Suprapubic skin (tissue), 4 donors: ENCODE results near the gene SMC5. TPM values are rescaled to one million over a fixed set of nuclear protein-coding genes. Genes with fewer than 3 reads are reported as not detected.

Source experiments
- DNase-seq, 2 donors: peaks; one replicate each; pipeline ENCODE4 v3.0.0-alpha.2; 2019; ENCODE audit warnings: low spot score in 2 of 2
- H3K27ac ChIP-seq: fragments of 200-600 bp; sonication (generic); one replicate; pipeline ENCODE4 v1.5.1; 2019
- H3K27me3 ChIP-seq: fragments of 200-600 bp; sonication (generic); one replicate; pipeline ENCODE4 v1.5.1; 2019
- H3K36me3 ChIP-seq: fragments of 200-600 bp; sonication (generic); one replicate; pipeline ENCODE4 v1.5.1; 2019
- H3K4me1 ChIP-seq: fragments of 200-600 bp; sonication (generic); one replicate; pipeline ENCODE4 v1.5.1; 2019
- H3K4me3 ChIP-seq: fragments of 200-600 bp; sonication (generic); one replicate; pipeline ENCODE4 v1.5.1; 2019; ENCODE audit warnings: mild to moderate bottlenecking
- H3K9me3 ChIP-seq: fragments of 200-600 bp; sonication (generic); one replicate; pipeline ENCODE4 v1.5.1; 2019
- CTCF ChIP-seq, 2 donors: fragments of 200-600 bp in 1 of 2; fragments of 450-650 bp in 1 of 2; sonication (generic) in 1 of 2; IDR thresholded peaks; one replicate each; pipeline ENCODE4 v1.5.1; 2016 to 2019; ENCODE audit warnings: antibody characterized with exemption in 2 of 2, mild to moderate bottlenecking in 1 of 2, moderate library complexity in 1 of 2
- EP300 ChIP-seq: sonication (generic); formaldehyde crosslinking; IDR thresholded peaks from one replicate; pipeline ENCODE4 v1.6.1; 2017; ENCODE audit warnings: antibody characterized with exemption
- POLR2A ChIP-seq, 2 donors: fragments of 450-650 bp; IDR thresholded peaks; one replicate each; pipeline ENCODE4 v1.6.1; 2017; ENCODE audit warnings: antibody characterized with exemption in 2 of 2, mild to moderate bottlenecking in 2 of 2, moderate library complexity in 2 of 2
- POLR2AphosphoS5 ChIP-seq, 3 donors: sonication (generic); formaldehyde crosslinking; IDR thresholded peaks; one replicate each; pipeline ENCODE4 v1.6.1; 2017; ENCODE audit warnings: antibody characterized with exemption in 3 of 3
- WGBS: methylation state at CpG from one replicate; pipeline ENCODE4 v1.1.5; 2018; 5-methylcytosine and 5-hydroxymethylcytosine counted together
- total RNA-seq, 4 donors: library from RNA; depleted of rRNA; stranded (reverse); fragments of >200 nt; gene quantifications; one replicate each; pipeline ENCODE4 v1.1.0, GENCODE V29; 2016

The SMC5 gene
- total RNA-seq, 4 donors from 2014 or later: 23.8 to 40.6 (median 27.3) TPM

GRCh38 chr9:70385426-70385825 lies 126.6 kb downstream of the SMC5 start:
- H3K4me1 ChIP-seq: peaks cover 12% of the 10 kb centered on the region
- WGBS: 62% methylated on average over 3 of the region's 3 CpGs
- H3K27ac ChIP-seq: no peak overlapping the region
- H3K4me3 ChIP-seq: no peak overlapping the region
- H3K27me3 ChIP-seq: no peaks in the 10 kb centered on the region
- DNase-seq: no peak
- peaks cover 33% of the 10 kb centered on the region for H3K36me3 ChIP-seq
- TF ChIP-seq POLR2AphosphoS5 (IDR thresholded peaks at IDR 0.05) (no peak), CTCF (IDR thresholded peaks at IDR 0.05) (no peak), EP300 (no peak), POLR2A (IDR thresholded peaks at IDR 0.05) (no peak)
- no peaks in the 10 kb centered on the region for H3K9me3 ChIP-seq

GRCh38 chr9:70387663-70388062 lies 128.9 kb downstream of the SMC5 start:
- DNase-seq: no peak
- Histone ChIP-seq H3K4me3 (no peak overlapping the region), H3K27ac (no peak overlapping the region), H3K4me1 (peaks cover 34% of the 10 kb centered on the region), H3K9me3 (no peaks in the 10 kb centered on the region), H3K27me3 (no peaks in the 10 kb centered on the region), H3K36me3 (peaks cover 33% of the 10 kb centered on the region)
- 91% methylated on average over 23 of the region's 23 CpGs for WGBS
- TF ChIP-seq POLR2AphosphoS5 (IDR thresholded peaks at IDR 0.05) (no peak), EP300 (no peak), POLR2A (IDR thresholded peaks at IDR 0.05) (no peak), CTCF (IDR thresholded peaks at IDR 0.05) (no peak)

DNA sequence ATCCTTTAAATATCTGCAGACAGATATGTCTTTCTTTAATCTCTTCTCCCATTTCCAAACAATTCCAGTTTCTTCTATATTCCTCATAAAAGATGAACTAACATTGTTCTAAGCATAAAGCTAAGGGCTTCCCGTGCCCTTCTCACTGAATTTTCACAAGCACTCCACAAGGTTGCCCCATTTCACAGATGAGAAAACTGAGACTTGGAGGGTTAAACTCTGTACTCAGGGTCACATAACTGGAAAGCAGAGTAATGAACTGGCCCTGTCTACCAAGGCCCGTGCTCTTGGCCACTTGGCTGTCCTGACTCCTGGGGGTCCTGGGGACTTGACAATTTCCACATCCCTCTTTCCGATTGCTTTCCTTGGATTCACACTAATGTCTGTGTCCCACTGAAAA lies 130.4 kb downstream of the SMC5 start:
- Histone ChIP-seq H3K4me3 (no peak overlapping the region), H3K9me3 (no peaks in the 10 kb centered on the region), H3K4me1 (peaks cover 48% of the 10 kb centered on the region)

GRCh38 chr9:70389621-70390266 lies 131.0 kb downstream of the SMC5 start:
- Histone ChIP-seq H3K36me3 (peaks cover 26% of the 10 kb centered on the region), H3K4me3 (no peak overlapping the region), H3K4me1 (peaks cover 52% of the 10 kb centered on the region), H3K27me3 (no peaks in the 10 kb centered on the region), H3K9me3 (no peaks in the 10 kb centered on the region), H3K27ac (no peak overlapping the region)
- no peak for DNase-seq
- TF ChIP-seq EP300 (no peak), CTCF (IDR thresholded peaks at IDR 0.05) (no peak), POLR2A (IDR thresholded peaks at IDR 0.05) (no peak), POLR2AphosphoS5 (IDR thresholded peaks at IDR 0.05) (no peak)
- 51% methylated on average over 10 of the region's 10 CpGs for WGBS

More for the DNA sequence above, 130.4 kb downstream of the SMC5 start:
- Histone ChIP-seq H3K27me3 (no peaks in the 10 kb centered on the region), H3K36me3 (peaks cover 29% of the 10 kb centered on the region), H3K27ac (no peak overlapping the region)
- no peak for DNase-seq
- 84% methylated on average over 3 of the region's 3 CpGs for WGBS
- TF ChIP-seq POLR2A (IDR thresholded peaks at IDR 0.05) (no peak), EP300 (no peak), CTCF (IDR thresholded peaks at IDR 0.05) (no peak)

- Histone ChIP-seq H3K4me1 (peaks cover 62% of the 10 kb centered on the region), H3K27me3 (no peaks in the 10 kb centered on the region), H3K36me3 (peaks cover 19% of the 10 kb centered on the region), H3K27ac (no peak overlapping the region), H3K9me3 (no peaks in the 10 kb centered on the region), H3K4me3 (no peak overlapping the region)
- no peak for DNase-seq
- WGBS: 66% methylated on average over 2 of the region's 2 CpGs
- no peak for TF ChIP-seq CTCF (IDR thresholded peaks at IDR 0.05)
- no peak for TF ChIP-seq EP300
- TF ChIP-seq POLR2AphosphoS5 (IDR thresholded peaks at IDR 0.05): no peak
- TF ChIP-seq POLR2A (IDR thresholded peaks at IDR 0.05): no peak
These were observed 132.2 kb downstream of the SMC5 start for GRCh38 chr9:70390933-70391341.
